HG03469 (cell line): ENCODE data around the gene SPSB4.
"Not testable (repeated sequence)": the region's sequence is repeated elsewhere in the genome, so short reads cannot be mapped to it uniquely, and the experiment has no call there.

Source experiments
- ATAC-seq: cut with Tn5 transposase; IDR thresholded peaks from one replicate; pipeline ENCODE4 v1.9.1; 2021; ENCODE audit warnings: mild to moderate bottlenecking, moderate library complexity, moderate number of reproducible peaks; ENCODE audit not compliant: unreplicated experiment

Gene SPSB4

GRCh38 chr3:141050576-141051442, at the start of gene SPSB4:
Gene SPSB4, plus strand, starts transcription at chr3:141051347. Its CDS starts 14,758 bp downstream, at chr3:141066105.
- ATAC-seq, result no peak

DNA sequence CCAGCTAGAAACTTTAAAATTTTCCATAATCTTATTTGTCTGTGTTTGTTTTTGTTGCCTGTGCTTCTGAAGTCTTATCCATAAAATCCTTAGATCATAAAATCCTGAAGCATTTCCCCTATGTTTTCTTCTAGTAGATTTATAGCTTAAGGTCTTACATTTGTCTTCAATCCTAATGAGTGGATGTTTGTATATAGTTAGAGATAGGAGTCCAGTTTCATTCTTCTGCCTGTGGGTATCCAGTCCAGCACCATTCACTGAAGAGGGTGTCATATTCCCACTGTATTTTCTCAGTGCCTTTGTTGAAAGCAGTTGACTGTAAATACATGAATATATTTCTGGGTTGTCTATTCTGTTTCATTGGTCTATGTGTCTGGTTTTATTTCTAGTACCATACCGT, 44.8 kb upstream of the SPSB4 start:
- ATAC-seq, result no peak

DNA sequence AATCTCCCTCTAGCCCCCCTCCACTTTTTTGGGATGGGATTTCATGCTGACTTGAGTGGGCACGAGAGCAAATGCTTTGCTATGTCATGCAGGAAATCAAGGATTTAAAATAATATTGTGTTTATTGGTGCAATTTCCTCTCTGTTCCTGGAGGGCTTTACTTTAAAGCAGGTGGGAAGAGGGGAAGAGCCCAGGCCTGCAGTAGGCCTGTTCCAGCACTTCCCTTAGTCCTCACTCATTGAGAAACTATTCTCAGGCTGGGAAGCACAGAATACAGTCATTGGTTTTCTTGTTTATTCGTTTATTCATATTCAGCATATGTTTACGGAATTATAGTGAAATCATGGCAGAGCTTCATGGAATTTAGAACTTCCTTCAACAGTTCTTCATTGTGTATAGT, 41.7 kb upstream of the SPSB4 start:
- no peak for ATAC-seq

DNA sequence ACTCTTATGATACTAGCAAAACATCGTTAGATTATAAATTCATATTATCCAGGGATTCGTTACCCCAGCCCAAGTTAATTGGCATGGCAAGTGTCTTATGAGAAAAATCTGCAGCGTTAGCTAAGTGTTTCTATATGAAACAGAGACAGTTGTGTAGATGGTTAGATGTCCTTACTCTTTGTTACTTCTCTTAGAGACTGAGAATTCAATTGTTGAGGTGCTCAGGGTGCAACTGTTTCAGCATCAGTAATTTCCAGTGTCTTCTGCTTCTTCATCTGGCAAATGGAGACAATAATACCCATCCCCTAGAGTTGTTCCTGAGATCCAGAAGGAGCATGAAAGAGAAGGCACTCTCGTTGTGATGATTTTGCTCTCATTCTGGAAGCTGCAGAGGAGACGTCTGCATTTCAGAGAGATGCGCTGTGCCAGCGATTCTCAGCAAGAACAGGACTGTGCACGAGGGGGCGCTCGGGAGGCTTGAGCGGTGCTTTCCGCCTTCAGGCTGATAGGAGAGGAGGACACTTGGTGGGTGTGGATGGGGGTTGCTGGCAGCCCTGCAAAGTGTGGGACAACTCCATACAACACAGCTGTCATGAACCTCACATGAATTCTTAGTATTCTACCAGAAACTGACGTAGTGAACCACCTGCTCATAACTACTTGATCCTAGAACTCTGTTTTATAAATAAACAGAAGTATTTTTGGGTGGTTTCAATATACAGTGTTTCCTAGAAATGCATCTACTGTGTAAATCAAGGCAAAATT, 39.7 kb upstream of the SPSB4 start:
- ATAC-seq, result no peak

DNA sequence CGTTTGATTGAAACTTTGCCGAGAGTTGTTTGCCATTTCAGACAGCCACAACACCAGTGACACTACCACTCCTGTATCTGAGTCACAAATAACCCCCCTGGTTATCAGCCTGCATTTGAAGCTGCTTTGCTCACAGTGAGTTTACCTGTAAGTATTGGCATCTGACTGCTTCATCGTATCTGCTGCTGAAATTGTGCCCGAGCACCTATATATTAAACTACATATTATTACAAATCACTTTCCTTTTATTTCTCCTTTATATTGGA, 39.2 kb upstream of the SPSB4 start:
- no peak for ATAC-seq

DNA sequence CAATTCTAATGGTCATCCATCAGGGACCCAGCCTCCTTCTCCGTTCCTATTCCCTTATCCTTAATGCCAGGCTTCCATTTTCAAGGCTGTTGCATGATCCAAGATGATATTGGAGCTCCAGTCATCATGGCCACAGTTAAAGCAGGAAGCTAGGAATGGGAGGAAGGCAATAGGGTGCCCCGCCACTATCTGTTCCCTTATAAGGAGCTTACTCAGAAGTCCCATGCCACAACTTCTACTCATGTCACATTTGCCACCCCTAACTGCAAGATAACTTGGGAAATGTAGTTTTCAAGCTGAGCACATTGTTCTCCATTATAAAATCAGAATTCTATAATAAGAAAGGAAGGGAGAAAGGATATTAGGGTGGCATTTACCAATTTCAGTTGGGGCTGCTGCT, 38.6 kb upstream of the SPSB4 start:
- no peak for ATAC-seq

DNA sequence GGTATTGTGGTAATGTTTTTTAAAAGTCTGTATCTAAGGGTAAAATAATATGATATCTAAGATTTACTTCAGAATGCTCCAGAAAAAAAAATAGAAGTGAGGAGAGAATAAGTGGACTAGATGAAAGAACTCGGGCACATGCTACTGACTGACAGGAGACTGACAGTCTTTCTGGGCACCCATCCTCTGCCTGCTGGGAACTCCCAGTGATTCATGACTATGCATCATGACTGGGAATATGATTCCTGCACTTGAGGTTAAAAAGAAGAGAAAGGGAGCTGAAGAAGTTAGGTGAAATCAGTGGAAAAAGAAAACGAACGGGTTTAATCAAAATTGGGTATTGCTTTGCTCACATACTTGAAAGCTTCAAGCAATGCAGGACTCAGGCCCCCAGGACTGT, 35.7 kb upstream of the SPSB4 start:
- ATAC-seq, result no peak

DNA sequence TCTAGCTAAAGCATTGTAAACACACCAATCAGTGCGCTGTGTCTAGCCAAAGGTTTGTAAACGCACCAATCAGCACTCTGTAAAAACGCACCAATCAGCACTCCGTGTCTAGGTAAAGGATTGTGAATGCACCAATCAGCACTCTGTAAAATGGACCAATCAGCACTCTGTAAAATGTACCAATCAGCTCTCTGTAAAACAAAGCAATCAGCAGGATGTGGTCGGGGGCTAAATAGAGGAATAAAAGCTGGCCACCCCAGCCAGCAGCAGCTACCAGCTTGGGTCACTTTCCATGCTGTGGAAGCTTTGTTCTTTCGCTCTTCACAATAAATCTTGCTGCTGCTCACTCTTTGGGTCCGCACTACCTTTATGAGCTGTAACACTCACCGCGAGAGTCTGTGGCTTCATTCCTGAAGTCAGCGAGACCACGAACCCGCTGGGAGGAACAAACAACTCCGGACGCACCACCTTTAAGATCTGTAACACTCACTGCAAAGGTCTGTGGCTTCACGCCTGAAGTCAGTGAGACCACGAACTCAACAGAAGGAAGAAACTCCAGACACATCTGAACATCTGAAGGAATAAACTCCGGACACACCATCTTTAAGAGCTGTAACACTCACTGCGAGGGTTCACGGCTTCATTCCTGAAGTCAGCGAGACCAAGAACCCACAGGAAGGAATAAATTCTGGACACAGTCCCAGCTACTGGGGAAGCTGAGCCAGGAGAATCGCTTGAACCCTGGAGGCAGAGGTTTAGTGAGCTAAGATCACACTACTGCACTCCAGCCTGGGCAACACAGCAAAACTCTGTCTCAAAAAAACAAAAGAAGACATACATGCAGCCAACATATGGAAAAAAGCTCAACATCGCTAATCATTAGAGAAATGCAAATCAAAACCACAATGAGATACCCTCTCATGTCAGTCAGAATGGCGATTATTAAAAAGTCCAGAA, 33.5 kb upstream of the SPSB4 start:
- ATAC-seq, result not testable (repeated sequence)

GRCh38 chr3:141019244-141019643, 31.9 kb upstream of the SPSB4 start:
- no peak for ATAC-seq

- ATAC-seq, result no peak
These were observed 30.9 kb upstream of the SPSB4 start for GRCh38 chr3:141020143-141020830.

GRCh38 chr3:141021261-141021660, 29.9 kb upstream of the SPSB4 start:
- no peak for ATAC-seq

DNA sequence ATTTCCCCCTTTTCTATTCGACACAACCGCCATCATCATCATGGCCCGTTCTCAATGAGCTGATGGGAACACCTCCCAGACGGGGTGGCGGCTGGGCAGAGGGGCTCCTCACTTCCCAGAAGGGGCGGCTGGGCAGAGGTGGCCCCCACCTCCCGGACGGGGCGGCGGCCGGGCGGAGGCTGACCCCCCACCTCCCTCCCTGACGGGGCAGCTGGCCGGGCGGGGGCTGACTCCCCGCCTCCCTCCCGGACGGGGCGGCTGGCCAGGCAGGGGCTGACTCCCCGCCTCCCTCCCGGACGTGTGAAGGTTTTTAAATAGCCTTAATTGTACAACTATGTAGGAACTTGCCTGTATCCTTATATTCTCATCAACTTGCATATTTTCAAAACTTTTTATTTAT, 20.9 kb upstream of the SPSB4 start:
- ATAC-seq, result no peak

DNA sequence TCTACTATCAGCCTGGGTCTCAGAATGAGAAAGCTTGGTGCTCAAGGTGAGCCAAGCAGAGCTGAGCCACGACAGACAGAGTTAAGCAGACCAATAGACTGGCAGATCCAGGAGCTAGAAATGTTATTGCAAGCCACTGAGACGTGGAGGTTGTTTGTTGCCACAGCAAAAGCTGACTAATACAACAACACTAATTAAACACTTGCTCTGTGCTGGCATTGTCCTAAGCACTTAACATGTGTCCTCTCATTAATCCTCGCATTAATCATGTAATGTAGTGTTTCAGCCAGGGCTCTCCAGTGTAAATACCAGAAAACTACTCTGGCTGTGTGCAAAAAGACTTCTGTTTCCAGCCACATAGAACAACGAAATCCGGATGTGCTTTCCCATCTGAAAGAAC, 11.6 kb upstream of the SPSB4 start:
- ATAC-seq, result no peak

GRCh38 chr3:141044695-141045641, 6.2 kb upstream of the SPSB4 start:
- no peak for ATAC-seq

DNA sequence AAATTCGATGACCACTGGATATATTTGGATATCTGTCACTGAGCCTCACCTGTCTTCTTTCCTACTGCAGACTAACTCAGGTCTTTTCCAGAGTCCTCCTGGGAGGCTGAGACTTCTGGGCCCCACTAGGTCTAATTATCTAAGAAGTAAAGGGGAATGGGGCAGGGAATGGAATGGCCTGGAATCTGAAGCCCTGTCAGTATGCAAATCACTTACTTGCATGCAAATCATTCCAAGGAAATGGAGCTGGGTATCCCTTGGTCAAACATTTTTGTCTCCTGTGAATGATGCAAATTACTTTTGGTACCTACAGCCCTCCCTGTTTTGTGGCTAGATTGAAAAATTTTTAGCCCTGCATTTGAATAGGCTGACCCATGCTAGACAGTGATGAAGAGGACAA, 5.3 kb upstream of the SPSB4 start:
- no peak for ATAC-seq

- ATAC-seq, result no peak
These were observed 4.0 kb upstream of the SPSB4 start for GRCh38 chr3:141047168-141047567.

DNA sequence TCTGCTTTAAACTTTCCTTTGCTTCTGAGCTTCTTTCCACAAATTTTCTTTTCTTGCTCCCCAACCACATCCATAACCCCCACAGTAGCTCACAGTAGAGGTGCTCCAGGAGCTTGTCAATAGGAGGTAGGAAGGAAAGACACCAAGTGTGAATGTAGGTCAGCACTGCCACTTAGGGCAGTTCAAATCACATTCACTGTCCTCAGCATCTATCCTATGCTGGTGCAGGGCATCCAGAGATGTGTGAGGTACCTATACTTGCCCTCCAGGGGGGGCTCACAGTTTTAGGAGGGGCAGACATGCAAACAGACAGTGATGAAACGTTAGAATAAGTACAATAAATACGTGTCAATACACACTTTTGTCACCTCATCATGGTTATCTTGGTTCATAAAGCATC, 1.5 kb upstream of the SPSB4 start:
- no peak for ATAC-seq

GRCh38 chr3:141051443-141052200, 475 bp downstream of the SPSB4 start:
- no peak for ATAC-seq
